Ishikawa (cell line): ENCODE data around the gene GFRA1.

Experiments
- RAD21 ChIP-seq: IDR thresholded peaks from 2 replicates; pipeline ENCODE4 v1.6.1; 2012; ENCODE audit warnings: low read depth
- TAF1 ChIP-seq: IDR thresholded peaks from 2 replicates; pipeline ENCODE4 v1.6.1; 2012; ENCODE audit warnings: low read depth, mild to moderate bottlenecking
- TCF12 ChIP-seq: IDR thresholded peaks from 2 replicates; pipeline ENCODE4 v1.6.1; 2012; ENCODE audit warnings: low read depth
- YY1 ChIP-seq: IDR thresholded peaks from 2 replicates; pipeline ENCODE4 v1.6.1; 2012; ENCODE audit warnings: low read depth
- TF ChIP-seq, protein P1 (sequence below): IDR thresholded peaks from 2 replicates; pipeline ENCODE4 v1.6.1; 2012

DNA sequence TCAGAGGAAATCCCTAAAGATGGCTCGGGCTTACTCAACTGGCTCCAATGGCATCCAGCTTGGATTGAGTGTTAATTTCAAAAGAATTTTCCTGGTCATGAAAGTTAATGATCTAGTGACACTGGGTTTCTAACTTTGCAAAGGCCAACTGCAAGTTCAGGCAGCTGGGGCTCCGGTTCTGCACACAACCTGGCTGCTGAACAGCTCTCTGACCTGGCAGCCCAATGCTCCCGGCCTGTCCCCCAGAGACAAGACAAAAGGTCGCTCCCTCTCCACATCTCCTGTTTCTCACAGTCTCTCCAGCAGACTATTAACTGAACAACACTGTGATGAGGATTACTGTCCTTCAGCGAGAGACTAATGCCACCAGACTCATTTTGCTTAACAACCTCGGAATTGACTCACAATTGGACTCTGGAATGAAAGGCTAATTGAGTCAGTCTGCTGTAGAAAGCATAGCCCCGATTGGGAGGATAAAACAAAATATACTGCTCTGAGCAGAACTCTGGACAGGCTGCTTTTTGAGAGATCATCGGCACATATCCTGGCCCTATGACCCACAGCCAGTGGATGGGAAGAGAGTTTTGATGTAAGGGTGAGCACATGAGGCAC, 174.5 kb downstream of the GFRA1 start:
- TF ChIP-seq, protein P1, sequence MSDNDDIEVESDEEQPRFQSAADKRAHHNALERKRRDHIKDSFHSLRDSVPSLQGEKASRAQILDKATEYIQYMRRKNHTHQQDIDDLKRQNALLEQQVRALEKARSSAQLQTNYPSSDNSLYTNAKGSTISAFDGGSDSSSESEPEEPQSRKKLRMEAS: no peak
- TF ChIP-seq TAF1 (no peak), YY1 (no peak), TCF12 (no peak), RAD21 (no peak)
